K562 (cell line): Measurements from ENCODE around the gene DOCK1.

Source experiments
- HMGN3 ChIP-seq: IDR thresholded peaks from 2 replicates; pipeline ENCODE4 v1.6.1; 2011; ENCODE audit warnings: borderline replicate concordance, low read depth, mild to moderate bottlenecking, mixed read lengths, low read length; ENCODE audit not compliant: insufficient read length; ENCODE audit errors: extremely low read depth
- NCOR1 ChIP-seq: fragments of 450-650 bp; IDR thresholded peaks from 2 replicates; pipeline ENCODE4 v1.6.1; 2016; ENCODE audit warnings: mild to moderate bottlenecking, moderate library complexity
- PHF21A ChIP-seq: fragments of 450-650 bp; IDR thresholded peaks from 2 replicates; pipeline ENCODE4 v1.6.1; 2017; ENCODE audit warnings: low read depth, borderline replicate concordance
- POLR2A ChIP-seq: fragments of 450-650 bp; conservative IDR thresholded peaks from 2 replicates; pipeline ENCODE4 v1.6.1; 2016
- RERE ChIP-seq: sonication (generic); formaldehyde crosslinking; IDR thresholded peaks from 2 replicates; pipeline ENCODE4 v1.8.0; 2023; ENCODE audit warnings: missing genetic modification reagents, mild to moderate bottlenecking, borderline replicate concordance
- YY1 ChIP-seq, 3 experiments: IDR thresholded peaks; 2 replicates each; pipeline ENCODE4 v1.6.1; 2011; ENCODE audit warnings: low read length in 2 of 3, mild to moderate bottlenecking in 2 of 3, moderate library complexity in 2 of 3, borderline replicate concordance in 1 of 3, control low read depth in 1 of 3, low read depth in 1 of 3; ENCODE audit not compliant: insufficient read depth in 3 of 3, insufficient replicate concordance in 2 of 3, control insufficient read depth in 1 of 3, insufficient read length in 1 of 3; ENCODE audit errors: extremely low read depth in 1 of 3
- ZFP1 ChIP-seq: fragments of 450-650 bp; formaldehyde crosslinking; IDR thresholded peaks from 2 replicates; pipeline ENCODE4 v1.4.0; 2020; ENCODE audit warnings: mild to moderate bottlenecking, mixed read lengths
- ZNF277 ChIP-seq: fragments of 250-450 bp; sonication (Bioruptor Pico); IDR thresholded peaks from 2 replicates; pipeline ENCODE4 v1.8.0; 2022; ENCODE audit warnings: inconsistent platforms, mild to moderate bottlenecking, moderate library complexity, borderline replicate concordance
- ZNF41 ChIP-seq: fragments of 250-450 bp; sonication (Bioruptor Pico); conservative IDR thresholded peaks from 2 replicates; pipeline ENCODE4 v1.4.0; 2020; ENCODE audit warnings: mild to moderate bottlenecking
- ZNF584 ChIP-seq: fragments of 200-800 bp; sonication (Bioruptor generic); IDR thresholded peaks from 2 replicates; pipeline ENCODE4 v1.6.1; 2016; ENCODE audit warnings: low read depth, mild to moderate bottlenecking, missing genetic modification characterization, missing compliant biosample characterization
- TF ChIP-seq, protein P1 (sequence below), 3 experiments: IDR thresholded peaks in 2 of 3; conservative IDR thresholded peaks in 1 of 3; 2 replicates each; pipeline ENCODE4 v1.5.1; 2011 to 2012; ENCODE audit warnings: low read length in 3 of 3, mild to moderate bottlenecking in 3 of 3, control low read depth in 2 of 3, improper control_type of control experiment in 1 of 3, inconsistent platforms in 1 of 3, low read depth in 1 of 3, mixed read lengths in 1 of 3, moderate library complexity in 1 of 3; ENCODE audit not compliant: insufficient read depth in 2 of 3
- TF ChIP-seq, protein P2 (sequence below), 3 experiments: fragments of 200-800 bp in 1 of 3; sonication (Bioruptor generic) in 1 of 3; sonication (generic) in 1 of 3; formaldehyde crosslinking in 1 of 3; IDR thresholded peaks; 2 replicates each; pipeline versions ENCODE4 v1.6.1 to v1.8.0; 2016 to 2022; ENCODE audit warnings: mild to moderate bottlenecking in 2 of 3, missing compliant biosample characterization in 2 of 3, missing genetic modification characterization in 2 of 3, missing genetic modification reagents in 1 of 3

- TF ChIP-seq YY1 (IDR thresholded peaks at IDR 0.05; ENCODE audit: borderline replicate concordance in 1 of 3, control insufficient read depth in 1 of 3, extremely low read depth in 1 of 3, insufficient read depth in 3 of 3, insufficient read length in 1 of 3, insufficient replicate concordance in 2 of 3, low read depth in 1 of 3, low read length in 2 of 3), result no peak
- TF ChIP-seq ZFP1 (CRISPR knock-in tag), result no peak
- TF ChIP-seq ZNF277, result no peak
- no peak for TF ChIP-seq RERE (CRISPR knock-in tag)
- no peak for TF ChIP-seq ZNF41 (CRISPR knock-in tag)
- TF ChIP-seq PHF21A, result no peak
- TF ChIP-seq, protein P1, sequence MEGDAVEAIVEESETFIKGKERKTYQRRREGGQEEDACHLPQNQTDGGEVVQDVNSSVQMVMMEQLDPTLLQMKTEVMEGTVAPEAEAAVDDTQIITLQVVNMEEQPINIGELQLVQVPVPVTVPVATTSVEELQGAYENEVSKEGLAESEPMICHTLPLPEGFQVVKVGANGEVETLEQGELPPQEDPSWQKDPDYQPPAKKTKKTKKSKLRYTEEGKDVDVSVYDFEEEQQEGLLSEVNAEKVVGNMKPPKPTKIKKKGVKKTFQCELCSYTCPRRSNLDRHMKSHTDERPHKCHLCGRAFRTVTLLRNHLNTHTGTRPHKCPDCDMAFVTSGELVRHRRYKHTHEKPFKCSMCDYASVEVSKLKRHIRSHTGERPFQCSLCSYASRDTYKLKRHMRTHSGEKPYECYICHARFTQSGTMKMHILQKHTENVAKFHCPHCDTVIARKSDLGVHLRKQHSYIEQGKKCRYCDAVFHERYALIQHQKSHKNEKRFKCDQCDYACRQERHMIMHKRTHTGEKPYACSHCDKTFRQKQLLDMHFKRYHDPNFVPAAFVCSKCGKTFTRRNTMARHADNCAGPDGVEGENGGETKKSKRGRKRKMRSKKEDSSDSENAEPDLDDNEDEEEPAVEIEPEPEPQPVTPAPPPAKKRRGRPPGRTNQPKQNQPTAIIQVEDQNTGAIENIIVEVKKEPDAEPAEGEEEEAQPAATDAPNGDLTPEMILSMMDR (IDR thresholded peaks at IDR 0.05 in 2 of 3, conservative IDR thresholded peaks at IDR 0.05 in 1 of 3; ENCODE audit: insufficient read depth in 2 of 3, low read depth in 1 of 3, low read length in 3 of 3), result no peak
- no peak for TF ChIP-seq POLR2A
- TF ChIP-seq ZNF584 (CRISPR knock-in tag), result no peak
- no peak for TF ChIP-seq HMGN3
- TF ChIP-seq, protein P2, sequence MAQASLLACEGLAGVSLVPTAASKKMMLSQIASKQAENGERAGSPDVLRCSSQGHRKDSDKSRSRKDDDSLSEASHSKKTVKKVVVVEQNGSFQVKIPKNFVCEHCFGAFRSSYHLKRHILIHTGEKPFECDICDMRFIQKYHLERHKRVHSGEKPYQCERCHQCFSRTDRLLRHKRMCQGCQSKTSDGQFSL (CRISPR knock-in tag; IDR thresholded peaks at IDR 0.05), result no peak
- TF ChIP-seq, protein P2 (tag; IDR thresholded peaks at IDR 0.05), result no peak
- TF ChIP-seq NCOR1, result no peak
Measured at GRCh38 chr10:127384532-127384931, 479.3 kb downstream of the DOCK1 start.
